IMR-90 (cell line): Measurements from ENCODE around the gene PHC1. TPM values are rescaled to one million over a fixed set of nuclear protein-coding genes. Genes with fewer than 3 reads are reported as not detected.
"Not testable (repeated sequence)": the region's sequence is repeated elsewhere in the genome, so short reads cannot be mapped to it uniquely, and the experiment has no call there.

Source experiments
- ATAC-seq: fragments of 200-7000 bp; cut with Tn5 transposase; 2 replicates; pipeline ENCODE4 v1.9.1; 2020; ENCODE audit warnings: low read depth, mild to moderate bottlenecking, moderate library complexity
- BruUV-seq: library from RNA; stranded (reverse); fragments of 400-500 nt; replicated peaks from 2 replicates; lab custom pipeline; 2021; lab: Mats Ljungman, UMichigan
- CTCF ChIA-PET: fragments of 300-600 bp; formaldehyde crosslinking; extraction: SDS; loops from one replicate; lab custom pipeline; 2021; ENCODE audit warnings: antibody characterized with exemption; lab: Yijun Ruan, JAX
- POLR2A ChIA-PET: fragments of 300-600 bp; sonication (Branson Sonifier 250); formaldehyde crosslinking; loops from one replicate; lab custom pipeline; 2022; ENCODE audit warnings: antibody characterized with exemption; ENCODE audit not compliant: unreplicated experiment; lab: Charles Lee
- DNase-seq: peaks from one replicate; pipeline ENCODE4 v3.0.0; 2013
- H2AFZ ChIP-seq: replicated peaks from 2 replicates; pipeline ENCODE3; 2013; ENCODE audit warnings: low read length, mild to moderate bottlenecking; ENCODE audit not compliant: poor library complexity
- H2AK5ac ChIP-seq: 2 replicates; pipeline ENCODE4 v1.6.1; 2013; ENCODE audit warnings: low read depth, low read length, inconsistent platforms
- H2AK9ac ChIP-seq: replicated peaks from 2 replicates; pipeline ENCODE3; 2013; ENCODE audit warnings: mild to moderate bottlenecking, low read depth, low read length, moderate library complexity; ENCODE audit not compliant: poor library complexity
- H2BK120ac ChIP-seq: 2 replicates; pipeline ENCODE4 v1.6.1; 2013; ENCODE audit warnings: low read depth, low read length, inconsistent platforms
- H2BK15ac ChIP-seq: 3 replicates; pipeline ENCODE4 v1.6.1; 2013; ENCODE audit warnings: low read depth, low read length, inconsistent platforms
- H2BK20ac ChIP-seq: 2 replicates; pipeline ENCODE4 v1.6.1; 2013; ENCODE audit warnings: low read depth, mild to moderate bottlenecking, inconsistent platforms, low read length, moderate library complexity
- H2BK5ac ChIP-seq: 2 replicates; pipeline ENCODE4 v1.6.1; 2013; ENCODE audit warnings: mild to moderate bottlenecking, low read depth, low read length, inconsistent platforms; ENCODE audit not compliant: poor library complexity, severe bottlenecking
- H3K14ac ChIP-seq: replicated peaks from 2 replicates; pipeline ENCODE4 v1.6.1; 2013; ENCODE audit warnings: low read depth, low read length, inconsistent platforms
- H3K18ac ChIP-seq: 2 replicates; pipeline ENCODE4 v1.6.1; 2013; ENCODE audit warnings: low read depth, low read length, control low read depth
- H3K23ac ChIP-seq: 2 replicates; pipeline ENCODE4 v1.6.1; 2013; ENCODE audit warnings: low read depth, low read length, inconsistent platforms
- H3K27ac ChIP-seq: 2 replicates; pipeline ENCODE4 v1.5.1; 2013; ENCODE audit warnings: mild to moderate bottlenecking, control low read depth, low read length; ENCODE audit not compliant: insufficient read depth
- H3K27me3 ChIP-seq: 2 replicates; pipeline ENCODE4 v1.6.1; 2013; ENCODE audit warnings: low read length; ENCODE audit not compliant: control insufficient read depth, insufficient read depth
- H3K36me3 ChIP-seq: 2 replicates; pipeline ENCODE4 v1.6.1; 2013; ENCODE audit warnings: low read length, mixed read lengths; ENCODE audit not compliant: control insufficient read depth, insufficient read depth
- H3K4ac ChIP-seq: 2 replicates; pipeline ENCODE4 v1.6.1; 2013; ENCODE audit warnings: low read depth, low read length, inconsistent platforms
- H3K4me1 ChIP-seq: 2 replicates; pipeline ENCODE4 v1.6.1; 2013; ENCODE audit warnings: low read length, mixed read lengths; ENCODE audit not compliant: control insufficient read depth, insufficient read depth
- H3K4me2 ChIP-seq: 2 replicates; pipeline ENCODE4 v1.6.1; 2013; ENCODE audit warnings: low read depth, mild to moderate bottlenecking, control low read depth, low read length, moderate library complexity
- H3K4me3 ChIP-seq: 2 replicates; pipeline ENCODE4 v1.5.1; 2013; ENCODE audit warnings: low read depth, mild to moderate bottlenecking, control low read depth, low read length, moderate library complexity; ENCODE audit not compliant: insufficient read depth
- H3K56ac ChIP-seq: 2 replicates; pipeline ENCODE4 v1.6.1; 2013; ENCODE audit warnings: low read length, inconsistent platforms; ENCODE audit not compliant: insufficient read depth; ENCODE audit errors: extremely low read depth
- H3K79me1 ChIP-seq, 2 experiments: 2 replicates each; pipeline ENCODE4 v1.6.1; 2013; ENCODE audit warnings: low read length in 2 of 2, inconsistent platforms in 1 of 2, low read depth in 1 of 2
- H3K9ac ChIP-seq: 2 replicates; pipeline ENCODE4 v1.6.1; 2013; ENCODE audit warnings: low read depth, low read length, control low read depth
- H3K9me1 ChIP-seq: 2 replicates; pipeline ENCODE4 v1.6.1; 2013; ENCODE audit warnings: low read length, inconsistent platforms; ENCODE audit not compliant: insufficient read depth
- H3K9me3 ChIP-seq: 2 replicates; pipeline ENCODE4 v1.6.1; 2013; ENCODE audit warnings: low read length; ENCODE audit not compliant: control insufficient read depth, insufficient read depth
- H4K20me1 ChIP-seq: 2 replicates; pipeline ENCODE4 v1.6.1; 2013; ENCODE audit warnings: low read length, inconsistent platforms; ENCODE audit not compliant: insufficient read depth
- H4K5ac ChIP-seq: 2 replicates; pipeline ENCODE4 v1.6.1; 2013; ENCODE audit warnings: mild to moderate bottlenecking, low read depth, low read length, control low read depth
- H4K8ac ChIP-seq, 2 experiments: 2 replicates each; pipeline ENCODE4 v1.6.1; 2013; ENCODE audit warnings: low read depth in 2 of 2, low read length in 2 of 2, control low read depth in 1 of 2, inconsistent platforms in 1 of 2
- H4K91ac ChIP-seq: 2 replicates; pipeline ENCODE4 v1.6.1; 2013; ENCODE audit warnings: low read depth, low read length, inconsistent platforms; ENCODE audit not compliant: insufficient read depth
- MAFK ChIP-seq: IDR thresholded peaks from 2 replicates; pipeline ENCODE4 v1.6.1; 2012; ENCODE audit warnings: low read depth, low read length, improper control_type of control experiment
- MXI1 ChIP-seq: IDR thresholded peaks from 2 replicates; pipeline ENCODE4 v1.6.1; 2012; ENCODE audit warnings: low read depth, mild to moderate bottlenecking, low read length, moderate library complexity, borderline replicate concordance
- WGBS, 2 experiments: methylation state at CpG; one replicate each; pipeline versions ENCODE4 v1.1.5 to v1.1.7; 2013; ENCODE audit warnings: missing lambda C conversion rate in 2 of 2; ENCODE audit not compliant: insufficient read length in 1 of 2; ENCODE audit errors: extremely low coverage in 2 of 2; 5-methylcytosine and 5-hydroxymethylcytosine counted together
- dilution Hi-C: fragments of 300-500 bp; cut with HindIII; formaldehyde crosslinking; loops from one replicate; pipeline ENCODE4 v1.14.3; 2018; ENCODE audit warnings: low sequenced_read_pairs; ENCODE audit not compliant: unreplicated experiment
- in situ Hi-C: fragments of 300-500 bp; cut with MboI; formaldehyde crosslinking; loops from 3 replicates; pipeline ENCODE4 v1.14.3; 2019; ENCODE audit warnings: low sequenced_read_pairs, inconsistent platforms, mixed read lengths
- intact Hi-C: fragments of 100-400 bp; cut with micrococcal nuclease; formaldehyde crosslinking; loops from 2 replicates; pipeline ENCODE4 v1.10.0; 2022
- polyA plus RNA-seq, 3 experiments: library from polyadenylated mRNA; depleted of rRNA; stranded (reverse); fragments of >200 nt; gene quantifications; 2 replicates each; pipeline ENCODE4 v1.2.3, GENCODE V29; 2012; ENCODE audit warnings: low replicate concordance in 1 of 3
- total RNA-seq: library from RNA; depleted of rRNA; stranded (reverse); fragments of >200 nt; gene quantifications from 2 replicates; pipeline ENCODE4 v1.2.3, GENCODE V29; 2012

PHC1 gene
- total and polyA plus RNA-seq, 2 of the 4 experiments (the other 2 are of a cell fraction) = 9.1 to 23.1 TPM

DNA sequence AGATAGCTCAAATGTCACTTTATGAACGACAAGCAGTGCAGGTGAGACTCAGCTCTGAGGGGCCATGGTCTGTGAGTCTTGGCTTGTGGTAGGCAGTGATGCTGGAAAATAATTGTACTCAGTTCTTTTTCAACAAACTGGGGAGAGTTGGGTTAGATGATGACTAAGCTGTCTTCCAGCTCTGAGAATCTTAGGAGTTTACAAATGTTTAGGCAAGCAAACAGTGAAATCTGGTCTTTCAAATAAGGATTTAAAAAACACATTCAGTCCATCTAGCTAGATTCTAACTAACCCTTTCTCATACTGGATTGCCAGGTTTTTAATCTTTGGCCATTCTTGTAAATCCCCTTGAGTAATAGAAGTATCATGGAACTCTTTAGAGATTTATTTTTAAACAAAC, 3.4 kb downstream of the PHC1 start:
- no TSS peak for BruUV-seq

DNA sequence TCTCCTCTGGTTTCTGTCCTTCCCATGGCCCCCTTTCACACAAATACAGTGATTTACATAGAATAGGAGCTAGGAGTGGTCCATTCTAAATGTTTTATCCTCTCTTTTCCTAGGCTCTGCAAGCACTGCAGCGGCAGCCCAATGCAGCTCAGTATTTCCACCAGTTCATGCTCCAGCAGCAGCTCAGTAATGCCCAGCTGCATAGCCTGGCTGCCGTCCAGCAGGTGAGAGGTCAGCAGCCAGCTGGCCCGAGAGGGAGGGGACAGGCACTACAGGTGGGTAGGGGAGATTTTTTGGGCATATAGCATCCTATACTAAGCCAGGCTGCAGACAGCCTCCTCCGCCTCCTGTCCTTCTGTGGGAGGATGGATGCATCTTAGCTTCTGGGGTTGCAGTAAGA, 5.3 kb downstream of the PHC1 start:
- no CpG with 5 or more reads among the region's 4 CpGs for WGBS, 2 experiments
- H2BK5ac ChIP-seq, H2AK9ac ChIP-seq, H2AFZ ChIP-seq, H3K27me3 ChIP-seq, BruUV-seq, H3K4ac ChIP-seq, H3K4me2 ChIP-seq, H4K20me1 ChIP-seq, DNase-seq, intact Hi-C loops, H2BK15ac ChIP-seq, H2BK20ac ChIP-seq, dilution Hi-C loops, H2BK120ac ChIP-seq, POLR2A ChIA-PET, H4K91ac ChIP-seq, H3K14ac ChIP-seq, H3K4me1 ChIP-seq, H4K5ac ChIP-seq, ATAC-seq, H3K18ac ChIP-seq, H2AK5ac ChIP-seq, H3K23ac ChIP-seq, H3K9me3 ChIP-seq, in situ Hi-C loops, H3K9ac ChIP-seq, H4K8ac ChIP-seq, H3K27ac ChIP-seq, H3K56ac ChIP-seq, H3K4me3 ChIP-seq: not testable (repeated sequence)
- CTCF ChIA-PET = interaction anchor here (0.6 kb wide), 1 partner anchor 119 kb away, joined by 3 read pairs; no protein-coding TSS in a partner anchor
- Histone ChIP-seq H3K79me1 (peaks cover 7 to 30% of the 10 kb centered on the region in 2 experiments), H3K9me1 (peaks cover 12% of the 10 kb centered on the region), H3K36me3 (peaks cover 11% of the 10 kb centered on the region)

More for the DNA sequence above, 3.4 kb downstream of the PHC1 start:
- WGBS, 2 experiments = no CpG with 5 or more reads among the region's 1 CpG
- TF ChIP-seq MAFK (0 out of 2 replicates have a peak, but pooled peaks have one; percentile 28), MXI1 (no peak)
- no peaks in the 10 kb centered on the region for H4K20me1 ChIP-seq
- no peak overlapping the region for H3K4me3 ChIP-seq
- no peak overlapping the region for H4K5ac ChIP-seq
- peaks cover 12% of the 10 kb centered on the region for H3K9me1 ChIP-seq
- POLR2A ChIA-PET = no interaction called here
- H3K27ac ChIP-seq = no peak overlapping the region
- CTCF ChIA-PET = interaction anchor here (1.2 to 1.4 kb wide), 2 partner anchors 28 to 32 kb away, joined by 4 read pairs; partner anchors contain the start of gene M6PR
- H3K4me2 ChIP-seq = no peak overlapping the region
- no peak overlapping the region for H3K9ac ChIP-seq
- no peak overlapping the region for H2BK120ac ChIP-seq
- intact Hi-C loops = no loop called here
- no peak overlapping the region for H4K8ac ChIP-seq
- peak; percentile 21 for ATAC-seq
- no peak overlapping the region for H3K23ac ChIP-seq
- H2AFZ ChIP-seq = no peak overlapping the region
- H3K36me3 ChIP-seq = peaks cover 11% of the 10 kb centered on the region
- no peak overlapping the region for H4K91ac ChIP-seq
- no peak overlapping the region; the same call in 1 of the 2 replicates for H3K18ac ChIP-seq
- H2BK20ac ChIP-seq = no peak overlapping the region
- peak overlapping the region; percentile 45; the same call in 1 of the 2 replicates for H2AK5ac ChIP-seq
- peak overlapping the region; percentile 18; the same call in 1 of the 2 replicates for H3K4ac ChIP-seq
- H2BK15ac ChIP-seq = no peak overlapping the region
- DNase-seq = peak; percentile 65
- in situ Hi-C loops = no loop called here
- H2BK5ac ChIP-seq = peak overlapping the region; percentile 14
- H3K79me1 ChIP-seq = peaks cover 7 to 31% of the 10 kb centered on the region in 2 experiments
- H3K9me3 ChIP-seq = no peaks in the 10 kb centered on the region
- no peak overlapping the region for H2AK9ac ChIP-seq
- peaks cover 2% of the 10 kb centered on the region for H3K4me1 ChIP-seq
- no peak overlapping the region for H3K56ac ChIP-seq
- H3K27me3 ChIP-seq = no peaks in the 10 kb centered on the region
- no peak overlapping the region for H3K14ac ChIP-seq
- dilution Hi-C loops = no loop called here
